ENCODE results near the gene ANKRD24. TPM values are rescaled to one million over a fixed set of nuclear protein-coding genes. Genes with fewer than 3 reads are reported as not detected.

Gene ANKRD24
- total and polyA plus RNA-seq, 2 of the 13 experiments (the other 11 are each of a cell fraction or from before 2014, with no cell fraction given), result 0.13 to 0.24 TPM

DNA sequence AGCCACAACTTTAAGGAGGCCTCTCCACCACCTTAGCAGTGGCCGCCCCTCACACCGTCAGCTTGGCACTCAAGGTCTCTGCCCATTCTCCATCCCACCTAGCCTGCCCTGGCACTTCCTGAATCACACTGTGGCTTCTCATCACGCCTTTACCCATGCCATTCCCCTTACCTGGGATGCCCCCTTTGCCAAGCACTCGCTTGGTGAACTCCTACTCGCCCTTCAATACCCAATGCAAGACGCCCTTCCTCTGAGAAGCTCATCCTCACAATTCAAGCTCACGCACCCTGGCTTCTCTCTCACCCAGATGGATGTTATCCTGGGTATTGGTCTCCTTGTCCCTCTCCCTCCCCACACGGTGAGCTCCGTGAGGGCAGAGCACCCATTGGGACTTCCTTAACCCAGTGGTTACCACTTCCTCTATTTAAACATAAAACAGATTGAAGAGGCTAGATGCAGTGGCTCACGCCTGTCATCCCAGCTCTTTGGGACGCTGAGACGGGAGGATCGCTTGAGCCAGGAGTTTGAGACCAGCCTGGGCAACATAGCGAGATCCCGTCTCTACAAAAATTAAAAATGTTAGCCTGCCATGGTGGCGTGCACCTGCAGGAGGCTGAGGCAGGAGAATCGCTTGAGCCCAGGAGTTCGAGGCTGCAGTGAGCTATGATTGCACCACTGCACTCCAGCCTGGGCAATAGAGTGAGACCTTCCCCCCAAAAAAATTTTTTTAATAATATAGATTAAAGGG lies 83.9 kb downstream of the ANKRD24 start:
- Histone ChIP-seq H3K27me3 (ENCODE audit: control insufficient read depth in 1 of 2, insufficient read depth in 2 of 2, low read length in 2 of 2) (no peaks in the 10 kb centered on the region), H3K27ac (ENCODE audit: extremely low read length, insufficient read depth, low read length) (no peak overlapping the region), H3K4me1 (ENCODE audit: insufficient read depth, low read length) (peaks cover 20% of the 10 kb centered on the region), H3K36me3 (replicated peaks in 1 of 2; ENCODE audit: control insufficient read depth in 1 of 2, insufficient read depth in 2 of 2, low read length in 2 of 2) (peaks cover 9 to 16% of the 10 kb centered on the region in 2 experiments; a peak in 3 of 5 replicates), H4K20me1 (ENCODE audit: insufficient read depth, low read length) (no peaks in the 10 kb centered on the region), H3K4me3 (replicated peaks in 1 of 3; ENCODE audit: insufficient read depth in 1 of 3, low read depth in 2 of 3, low read length in 3 of 3) (no peak overlapping the region), H2AFZ (ENCODE audit: low read length) (no peak overlapping the region), H3K9ac (ENCODE audit: insufficient read depth, low read depth, low read length) (no peak overlapping the region), H3K4me2 (ENCODE audit: low read depth, low read length) (no peak overlapping the region), H3K79me2 (ENCODE audit: insufficient read depth, low read length) (no peaks in the 10 kb centered on the region), H3K9me3 (ENCODE audit: low read length) (no peaks in the 10 kb centered on the region)
- DNase-seq (ENCODE audit: low spot score) (no peak), FAIRE-seq (no peak), ATAC-seq (no peak)
- intact Hi-C loops (cut with micrococcal nuclease; ENCODE audit: unreplicated experiment), result loop anchor here (2.0 to 5.0 kb wide), 3 partner anchors 44 to 136 kb away; partner anchors contain the start of genes CHAF1A, MPND and SH3GL1
- in situ Hi-C loops (cut with HindIII; ENCODE audit: extremely low pct_ligation_motif_present, low pct_unique_long_range_greater_than_20kb), result loop anchor here (5.0 kb wide), 1 partner anchor 86 kb away; no protein-coding TSS in a partner anchor
- no TSS peak for BruUV-seq (replicated peaks)
- ChIA-PET CTCF (ENCODE audit: low intra/inter-chr PET ratio, low total read pairs) (interaction anchor here (0.6 to 3.2 kb wide), 4 partner anchors 31 to 86 kb away, joined by 3 to 41 read pairs (median 4); no protein-coding TSS in a partner anchor), POLR2A (interaction anchor here (0.8 to 2.8 kb wide), 11 partner anchors 10 to 109 kb away, joined by 3 to 23 read pairs (median 5); partner anchors contain the start of genes MPND, STAP2 and YJU2)
- WGBS (ENCODE audit: low lambda C conversion rate), result 95% methylated on average over 17 of the region's 18 CpGs
- TF ChIP-seq ZNF142 (CRISPR knock-in tag; IDR thresholded peaks at IDR 0.05) (no peak), ATRX (CRISPR knock-in tag; IDR thresholded peaks at IDR 0.05; ENCODE audit: borderline replicate concordance) (no peak), GMEB2 (CRISPR knock-in tag; IDR thresholded peaks at IDR 0.05; ENCODE audit: low read depth) (no peak), NR1H2 (CRISPR knock-in tag; IDR thresholded peaks at IDR 0.05; ENCODE audit: borderline replicate concordance, low read depth) (no peak), ZNF891 (CRISPR knock-in tag; IDR thresholded peaks at IDR 0.05) (no peak), ISX (CRISPR knock-in tag; conservative IDR thresholded peaks at IDR 0.05) (no peak), PRDM4 (CRISPR knock-in tag; IDR thresholded peaks at IDR 0.05; ENCODE audit: borderline replicate concordance) (no peak), ZSCAN9 (CRISPR knock-in tag; IDR thresholded peaks at IDR 0.05; ENCODE audit: borderline replicate concordance) (no peak), RBM39 (IDR thresholded peaks at IDR 0.05; ENCODE audit: low read depth, low read length, poor library complexity, severe bottlenecking) (no peak), ZNF816 (CRISPR knock-in tag; IDR thresholded peaks at IDR 0.05; ENCODE audit: borderline replicate concordance) (no peak), ZMYM3 (CRISPR knock-in tag; IDR thresholded peaks at IDR 0.05) (no peak), ZNF530 (CRISPR knock-in tag; IDR thresholded peaks at IDR 0.05; ENCODE audit: low read depth) (no peak), TMF1 (CRISPR knock-in tag; IDR thresholded peaks at IDR 0.05; ENCODE audit: low read depth) (no peak), HCFC1 (IDR thresholded peaks at IDR 0.05; ENCODE audit: low read depth, low read length) (no peak)
